Breast epithelium (tissue), 4 donors: Measurements from ENCODE around the gene CLNK. TPM values are rescaled to one million over a fixed set of nuclear protein-coding genes. Genes with fewer than 3 reads are reported as not detected.

Experiments used
- DNase-seq, 2 donors: peaks; one replicate each; pipeline ENCODE4 v3.0.0-alpha.2; 2019; ENCODE audit warnings: low spot score in 2 of 2
- H3K27ac ChIP-seq, 2 donors: fragments of 200-600 bp; sonication (generic) in 1 of 2; one replicate each; pipeline ENCODE4 v1.5.1; 2016 to 2019; ENCODE audit warnings: mild to moderate bottlenecking in 1 of 2
- H3K27me3 ChIP-seq, 2 donors: fragments of 200-600 bp; sonication (generic) in 1 of 2; one replicate each; pipeline versions ENCODE4 v1.5.1 to v1.6.0; 2017 to 2019; ENCODE audit warnings: control low read depth in 1 of 2, mild to moderate bottlenecking in 1 of 2
- H3K36me3 ChIP-seq: fragments of 200-600 bp; one replicate; pipeline ENCODE4 v1.5.1; 2019
- H3K4me1 ChIP-seq, 2 donors: fragments of 200-600 bp; sonication (generic); one replicate each; pipeline ENCODE4 v1.5.1; 2016 to 2019; ENCODE audit warnings: control low read depth in 1 of 2
- H3K4me3 ChIP-seq, 3 donors: fragments of 200-600 bp; sonication (generic); 1 replicate in 2 of 3; 2 replicates in 1 of 3; pipeline ENCODE4 v1.5.1; 2016 to 2019; ENCODE audit warnings: mild to moderate bottlenecking in 3 of 3, moderate library complexity in 2 of 3
- H3K9me3 ChIP-seq, 2 donors: fragments of 200-600 bp; sonication (generic) in 1 of 2; one replicate each; pipeline ENCODE4 v1.5.1; 2016 to 2019; ENCODE audit warnings: control low read depth in 1 of 2
- POLR2A ChIP-seq: fragments of 450-650 bp; IDR thresholded peaks from one replicate; pipeline ENCODE4 v1.6.1; 2016; ENCODE audit warnings: antibody characterized with exemption, mild to moderate bottlenecking, moderate library complexity
- POLR2AphosphoS5 ChIP-seq, 3 donors: sonication (generic); formaldehyde crosslinking; IDR thresholded peaks; one replicate each; pipeline ENCODE4 v1.6.1; 2017; ENCODE audit warnings: antibody characterized with exemption in 3 of 3
- intact Hi-C: fragments of 100-400 bp; cut with DNase I; formaldehyde crosslinking; loops from one replicate; pipeline ENCODE4 v1.15.1; 2023; ENCODE audit warnings: low total_unique reads
- total RNA-seq, 3 donors: library from RNA; depleted of rRNA; stranded (reverse); fragments of >200 nt; gene quantifications; one replicate each; pipeline ENCODE4 v1.1.0, GENCODE V29; 2016
- TF ChIP-seq, protein P1 (sequence below), 3 donors: fragments of 450-650 bp; IDR thresholded peaks; one replicate each; pipeline ENCODE4 v1.5.1; 2016 to 2017; ENCODE audit warnings: antibody characterized with exemption in 3 of 3, mild to moderate bottlenecking in 3 of 3, moderate library complexity in 3 of 3

CLNK gene
- total RNA-seq, 3 donors from 2014 or later = under 0.01 TPM; not detected in 2

DNA sequence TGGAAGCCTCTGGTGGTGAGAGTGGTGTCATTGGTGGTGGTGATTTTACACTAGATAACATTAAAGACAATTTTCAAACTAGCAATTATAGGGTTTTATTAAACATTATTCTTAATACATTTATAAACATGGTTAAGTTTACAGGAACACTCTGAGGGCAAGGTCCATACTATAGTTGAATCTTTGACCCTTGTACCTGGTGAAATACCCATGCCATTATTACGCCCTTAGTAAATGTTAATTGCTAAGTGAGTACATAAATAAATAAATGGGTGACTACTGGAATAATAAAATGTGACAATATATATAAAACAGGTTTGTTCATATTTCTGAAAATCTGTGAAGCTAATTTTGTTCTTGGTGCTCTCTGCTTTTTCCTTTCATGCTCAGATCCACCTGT lies 13.6 kb upstream of the CLNK start:
- TF ChIP-seq POLR2A (no peak), POLR2AphosphoS5 (IDR thresholded peaks at IDR 0.05) (no peak)
- TF ChIP-seq, protein P1, sequence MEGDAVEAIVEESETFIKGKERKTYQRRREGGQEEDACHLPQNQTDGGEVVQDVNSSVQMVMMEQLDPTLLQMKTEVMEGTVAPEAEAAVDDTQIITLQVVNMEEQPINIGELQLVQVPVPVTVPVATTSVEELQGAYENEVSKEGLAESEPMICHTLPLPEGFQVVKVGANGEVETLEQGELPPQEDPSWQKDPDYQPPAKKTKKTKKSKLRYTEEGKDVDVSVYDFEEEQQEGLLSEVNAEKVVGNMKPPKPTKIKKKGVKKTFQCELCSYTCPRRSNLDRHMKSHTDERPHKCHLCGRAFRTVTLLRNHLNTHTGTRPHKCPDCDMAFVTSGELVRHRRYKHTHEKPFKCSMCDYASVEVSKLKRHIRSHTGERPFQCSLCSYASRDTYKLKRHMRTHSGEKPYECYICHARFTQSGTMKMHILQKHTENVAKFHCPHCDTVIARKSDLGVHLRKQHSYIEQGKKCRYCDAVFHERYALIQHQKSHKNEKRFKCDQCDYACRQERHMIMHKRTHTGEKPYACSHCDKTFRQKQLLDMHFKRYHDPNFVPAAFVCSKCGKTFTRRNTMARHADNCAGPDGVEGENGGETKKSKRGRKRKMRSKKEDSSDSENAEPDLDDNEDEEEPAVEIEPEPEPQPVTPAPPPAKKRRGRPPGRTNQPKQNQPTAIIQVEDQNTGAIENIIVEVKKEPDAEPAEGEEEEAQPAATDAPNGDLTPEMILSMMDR (IDR thresholded peaks at IDR 0.05) = no peak
- H3K27me3 ChIP-seq = no peaks in the 10 kb centered on the region
- H3K27ac ChIP-seq = no peak overlapping the region
- intact Hi-C loops = no loop called here
- H3K4me3 ChIP-seq = no peak overlapping the region
- no peaks in the 10 kb centered on the region for H3K36me3 ChIP-seq
- no peak for DNase-seq
- H3K9me3 ChIP-seq = no peaks in the 10 kb centered on the region
- no peaks in the 10 kb centered on the region for H3K4me1 ChIP-seq

DNA sequence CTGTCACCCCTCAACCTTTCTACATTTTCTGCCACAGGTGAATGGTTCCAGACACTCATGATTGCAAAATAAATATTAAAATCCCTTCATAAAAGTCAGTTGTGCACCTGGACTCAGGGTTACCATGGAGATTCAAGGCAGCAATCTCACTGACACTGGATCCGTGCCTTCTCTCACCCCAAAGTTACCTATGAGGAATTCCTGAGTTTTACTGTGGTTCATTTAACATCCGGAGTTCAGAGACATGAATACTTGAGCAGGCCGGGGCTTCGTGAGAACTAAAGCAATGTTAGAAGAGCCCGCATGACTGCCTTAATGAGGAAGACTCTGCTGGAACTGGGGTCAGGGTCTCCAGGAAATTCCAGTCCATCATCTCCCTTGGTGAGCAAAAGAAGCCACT lies 12.5 kb upstream of the CLNK start:
- intact Hi-C loops = no loop called here
- Histone ChIP-seq H3K4me3 (no peak overlapping the region), H3K4me1 (no peaks in the 10 kb centered on the region), H3K9me3 (no peaks in the 10 kb centered on the region), H3K27ac (no peak overlapping the region), H3K27me3 (no peaks in the 10 kb centered on the region), H3K36me3 (no peaks in the 10 kb centered on the region)
- TF ChIP-seq POLR2A (no peak), POLR2AphosphoS5 (IDR thresholded peaks at IDR 0.05) (no peak)
- TF ChIP-seq, protein P1 (IDR thresholded peaks at IDR 0.05) = no peak
- DNase-seq = no peak

DNA sequence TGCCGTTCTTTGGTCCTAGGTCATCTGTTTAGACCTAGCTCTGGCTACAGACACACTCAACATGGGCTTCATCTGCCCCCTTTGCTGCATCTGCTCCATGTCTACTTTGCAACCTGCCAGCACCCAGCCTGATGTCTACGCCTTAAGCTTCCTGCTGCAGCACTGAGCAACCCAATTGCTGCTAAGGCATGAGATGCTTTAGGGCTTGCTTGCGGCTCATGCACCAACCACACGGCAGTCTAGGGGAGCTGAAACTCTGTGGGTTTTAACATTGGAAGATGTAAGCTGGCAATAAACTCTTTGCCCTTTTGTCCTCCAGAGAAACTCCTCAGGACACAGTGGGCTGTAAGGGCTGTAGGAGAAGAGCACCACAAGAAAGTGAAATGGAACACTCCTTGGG lies 11.7 kb upstream of the CLNK start:
- intact Hi-C loops = no loop called here
- TF ChIP-seq, protein P1 (IDR thresholded peaks at IDR 0.05) = no peak
- TF ChIP-seq POLR2A (no peak), POLR2AphosphoS5 (IDR thresholded peaks at IDR 0.05) (no peak)
- H3K4me1 ChIP-seq = no peaks in the 10 kb centered on the region
- no peak overlapping the region for H3K4me3 ChIP-seq
- no peaks in the 10 kb centered on the region for H3K27me3 ChIP-seq
- no peaks in the 10 kb centered on the region for H3K36me3 ChIP-seq
- DNase-seq = no peak
- H3K9me3 ChIP-seq = no peaks in the 10 kb centered on the region
- no peak overlapping the region for H3K27ac ChIP-seq

DNA sequence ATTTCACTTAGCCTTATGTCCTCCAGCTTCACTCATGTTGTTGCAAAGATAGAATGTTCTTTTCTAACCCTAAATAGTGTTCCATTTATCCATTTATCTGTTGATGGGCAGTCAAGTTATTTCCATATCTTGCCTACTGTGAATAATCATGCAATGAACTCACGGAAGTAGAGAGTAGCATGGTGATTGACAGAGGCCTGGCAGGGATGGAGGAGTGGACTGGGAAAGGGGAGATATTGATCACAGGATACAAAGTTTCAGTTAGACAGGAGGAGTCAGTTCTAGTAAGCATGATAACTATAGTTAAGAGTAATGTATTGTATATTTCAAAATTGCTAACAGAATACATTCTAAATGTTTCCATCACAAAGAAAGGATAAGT lies 10.3 kb upstream of the CLNK start:
- intact Hi-C loops = no loop called here
- DNase-seq = no peak
- no peak overlapping the region for H3K4me3 ChIP-seq
- no peaks in the 10 kb centered on the region for H3K27me3 ChIP-seq
- no peaks in the 10 kb centered on the region for H3K4me1 ChIP-seq
- H3K27ac ChIP-seq = no peak overlapping the region
- no peaks in the 10 kb centered on the region for H3K9me3 ChIP-seq
- TF ChIP-seq POLR2A = no peak
- TF ChIP-seq, protein P1 (IDR thresholded peaks at IDR 0.05) = no peak
- TF ChIP-seq POLR2AphosphoS5 (IDR thresholded peaks at IDR 0.05) = no peak
- H3K36me3 ChIP-seq = no peaks in the 10 kb centered on the region

DNA sequence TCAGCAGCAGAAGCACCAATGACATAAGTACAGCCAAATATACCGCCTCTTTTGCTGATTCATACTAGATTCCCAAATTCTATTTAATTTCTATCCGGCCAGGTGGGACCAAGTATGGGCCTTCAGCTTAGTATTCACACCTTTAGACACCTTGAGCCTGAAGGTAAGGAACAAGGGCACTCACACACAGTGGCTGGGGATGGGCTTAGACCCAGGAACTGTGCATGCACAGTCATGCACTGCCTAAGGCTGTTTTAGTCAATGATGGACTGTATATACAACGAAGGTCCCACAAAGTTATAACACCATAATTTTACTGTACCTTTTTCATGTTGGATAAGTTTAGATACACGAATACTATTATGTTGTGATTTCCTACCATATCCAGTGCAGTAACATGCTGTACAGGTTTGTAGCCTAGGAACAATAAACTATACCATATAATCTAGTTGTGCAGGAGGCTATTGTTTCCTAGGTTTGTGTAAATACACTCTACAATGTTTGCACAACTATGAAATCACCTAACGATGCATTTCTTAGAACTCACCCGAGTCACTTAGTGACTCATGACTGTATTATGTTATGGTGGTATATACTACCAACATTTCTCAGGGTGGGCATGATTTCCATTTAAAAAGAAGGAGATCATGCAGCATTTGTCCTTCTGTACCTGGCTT lies 9.7 kb upstream of the CLNK start:
- no peak overlapping the region for H3K4me3 ChIP-seq
- H3K27me3 ChIP-seq = no peaks in the 10 kb centered on the region
- TF ChIP-seq POLR2A (no peak), POLR2AphosphoS5 (IDR thresholded peaks at IDR 0.05) (no peak)
- TF ChIP-seq, protein P1 (IDR thresholded peaks at IDR 0.05) = no peak
- no peaks in the 10 kb centered on the region for H3K9me3 ChIP-seq
- no peaks in the 10 kb centered on the region for H3K36me3 ChIP-seq
- no peak for DNase-seq
- intact Hi-C loops = no loop called here
- H3K27ac ChIP-seq = no peak overlapping the region
- no peaks in the 10 kb centered on the region for H3K4me1 ChIP-seq
